IMR-90 (cell line): ENCODE data around the gene GNAS. TPM values are rescaled to one million over a fixed set of nuclear protein-coding genes. Genes with fewer than 3 reads are reported as not detected.

ENCODE experiments used
- ATAC-seq: fragments of 200-7000 bp; cut with Tn5 transposase; 2 replicates; pipeline ENCODE4 v1.9.1; 2020; ENCODE audit warnings: low read depth, mild to moderate bottlenecking, moderate library complexity
- BruUV-seq: library from RNA; stranded (reverse); fragments of 400-500 nt; replicated peaks from 2 replicates; lab custom pipeline; 2021; lab: Mats Ljungman, UMichigan
- CTCF ChIA-PET: fragments of 300-600 bp; formaldehyde crosslinking; extraction: SDS; loops from one replicate; lab custom pipeline; 2021; ENCODE audit warnings: antibody characterized with exemption; lab: Yijun Ruan, JAX
- POLR2A ChIA-PET: fragments of 300-600 bp; sonication (Branson Sonifier 250); formaldehyde crosslinking; loops from one replicate; lab custom pipeline; 2022; ENCODE audit warnings: antibody characterized with exemption; ENCODE audit not compliant: unreplicated experiment; lab: Charles Lee
- DNase-seq: peaks from one replicate; pipeline ENCODE4 v3.0.0; 2013
- H2AFZ ChIP-seq: replicated peaks from 2 replicates; pipeline ENCODE3; 2013; ENCODE audit warnings: low read length, mild to moderate bottlenecking; ENCODE audit not compliant: poor library complexity
- H2AK5ac ChIP-seq: 2 replicates; pipeline ENCODE4 v1.6.1; 2013; ENCODE audit warnings: low read depth, low read length, inconsistent platforms
- H2AK9ac ChIP-seq: replicated peaks from 2 replicates; pipeline ENCODE3; 2013; ENCODE audit warnings: mild to moderate bottlenecking, low read depth, low read length, moderate library complexity; ENCODE audit not compliant: poor library complexity
- H2BK120ac ChIP-seq: 2 replicates; pipeline ENCODE4 v1.6.1; 2013; ENCODE audit warnings: low read depth, low read length, inconsistent platforms
- H2BK15ac ChIP-seq: 3 replicates; pipeline ENCODE4 v1.6.1; 2013; ENCODE audit warnings: low read depth, low read length, inconsistent platforms
- H2BK20ac ChIP-seq: 2 replicates; pipeline ENCODE4 v1.6.1; 2013; ENCODE audit warnings: low read depth, mild to moderate bottlenecking, inconsistent platforms, low read length, moderate library complexity
- H2BK5ac ChIP-seq: 2 replicates; pipeline ENCODE4 v1.6.1; 2013; ENCODE audit warnings: mild to moderate bottlenecking, low read depth, low read length, inconsistent platforms; ENCODE audit not compliant: poor library complexity, severe bottlenecking
- H3K14ac ChIP-seq: replicated peaks from 2 replicates; pipeline ENCODE4 v1.6.1; 2013; ENCODE audit warnings: low read depth, low read length, inconsistent platforms
- H3K18ac ChIP-seq: 2 replicates; pipeline ENCODE4 v1.6.1; 2013; ENCODE audit warnings: low read depth, low read length, control low read depth
- H3K23ac ChIP-seq: 2 replicates; pipeline ENCODE4 v1.6.1; 2013; ENCODE audit warnings: low read depth, low read length, inconsistent platforms
- H3K27ac ChIP-seq: 2 replicates; pipeline ENCODE4 v1.5.1; 2013; ENCODE audit warnings: mild to moderate bottlenecking, control low read depth, low read length; ENCODE audit not compliant: insufficient read depth
- H3K27me3 ChIP-seq: 2 replicates; pipeline ENCODE4 v1.6.1; 2013; ENCODE audit warnings: low read length; ENCODE audit not compliant: control insufficient read depth, insufficient read depth
- H3K36me3 ChIP-seq: 2 replicates; pipeline ENCODE4 v1.6.1; 2013; ENCODE audit warnings: low read length, mixed read lengths; ENCODE audit not compliant: control insufficient read depth, insufficient read depth
- H3K4ac ChIP-seq: 2 replicates; pipeline ENCODE4 v1.6.1; 2013; ENCODE audit warnings: low read depth, low read length, inconsistent platforms
- H3K4me1 ChIP-seq: 2 replicates; pipeline ENCODE4 v1.6.1; 2013; ENCODE audit warnings: low read length, mixed read lengths; ENCODE audit not compliant: control insufficient read depth, insufficient read depth
- H3K4me2 ChIP-seq: 2 replicates; pipeline ENCODE4 v1.6.1; 2013; ENCODE audit warnings: low read depth, mild to moderate bottlenecking, control low read depth, low read length, moderate library complexity
- H3K4me3 ChIP-seq: 2 replicates; pipeline ENCODE4 v1.5.1; 2013; ENCODE audit warnings: low read depth, mild to moderate bottlenecking, control low read depth, low read length, moderate library complexity; ENCODE audit not compliant: insufficient read depth
- H3K56ac ChIP-seq: 2 replicates; pipeline ENCODE4 v1.6.1; 2013; ENCODE audit warnings: low read length, inconsistent platforms; ENCODE audit not compliant: insufficient read depth; ENCODE audit errors: extremely low read depth
- H3K79me1 ChIP-seq, 2 experiments: 2 replicates each; pipeline ENCODE4 v1.6.1; 2013; ENCODE audit warnings: low read length in 2 of 2, inconsistent platforms in 1 of 2, low read depth in 1 of 2
- H3K9ac ChIP-seq: 2 replicates; pipeline ENCODE4 v1.6.1; 2013; ENCODE audit warnings: low read depth, low read length, control low read depth
- H3K9me1 ChIP-seq: 2 replicates; pipeline ENCODE4 v1.6.1; 2013; ENCODE audit warnings: low read length, inconsistent platforms; ENCODE audit not compliant: insufficient read depth
- H3K9me3 ChIP-seq: 2 replicates; pipeline ENCODE4 v1.6.1; 2013; ENCODE audit warnings: low read length; ENCODE audit not compliant: control insufficient read depth, insufficient read depth
- H4K20me1 ChIP-seq: 2 replicates; pipeline ENCODE4 v1.6.1; 2013; ENCODE audit warnings: low read length, inconsistent platforms; ENCODE audit not compliant: insufficient read depth
- H4K5ac ChIP-seq: 2 replicates; pipeline ENCODE4 v1.6.1; 2013; ENCODE audit warnings: mild to moderate bottlenecking, low read depth, low read length, control low read depth
- H4K8ac ChIP-seq, 2 experiments: 2 replicates each; pipeline ENCODE4 v1.6.1; 2013; ENCODE audit warnings: low read depth in 2 of 2, low read length in 2 of 2, control low read depth in 1 of 2, inconsistent platforms in 1 of 2
- H4K91ac ChIP-seq: 2 replicates; pipeline ENCODE4 v1.6.1; 2013; ENCODE audit warnings: low read depth, low read length, inconsistent platforms; ENCODE audit not compliant: insufficient read depth
- BHLHE40 ChIP-seq: fragments of 150-350 bp; IDR thresholded peaks from 2 replicates; pipeline ENCODE4 v1.6.1; 2016; ENCODE audit warnings: mild to moderate bottlenecking, low read depth, low read length
- CEBPB ChIP-seq: IDR thresholded peaks from 2 replicates; pipeline ENCODE4 v1.6.1; 2012; ENCODE audit warnings: low read depth, low read length, improper control_type of control experiment
- CHD1 ChIP-seq: IDR thresholded peaks from 2 replicates; pipeline ENCODE4 v1.6.1; 2012; ENCODE audit warnings: low read depth, low read length, improper control_type of control experiment
- FOS ChIP-seq: fragments of 150-350 bp; IDR thresholded peaks from 2 replicates; pipeline ENCODE4 v1.6.1; 2016; ENCODE audit warnings: low read depth, low read length
- MAFK ChIP-seq: IDR thresholded peaks from 2 replicates; pipeline ENCODE4 v1.6.1; 2012; ENCODE audit warnings: low read depth, low read length, improper control_type of control experiment
- MXI1 ChIP-seq: IDR thresholded peaks from 2 replicates; pipeline ENCODE4 v1.6.1; 2012; ENCODE audit warnings: low read depth, mild to moderate bottlenecking, low read length, moderate library complexity, borderline replicate concordance
- NFE2L2 ChIP-seq: fragments of 150-350 bp; IDR thresholded peaks from 2 replicates; pipeline ENCODE4 v1.6.1; 2016; ENCODE audit warnings: low read depth, mild to moderate bottlenecking, low read length
- POLR2A ChIP-seq: IDR thresholded peaks from 2 replicates; pipeline ENCODE4 v1.6.1; 2012; ENCODE audit warnings: mild to moderate bottlenecking, low read depth, low read length
- RAD21 ChIP-seq: IDR thresholded peaks from 2 replicates; pipeline ENCODE4 v1.6.1; 2012; ENCODE audit warnings: low read length, improper control_type of control experiment
- RCOR1 ChIP-seq: IDR thresholded peaks from 2 replicates; pipeline ENCODE4 v1.6.1; 2012; ENCODE audit warnings: mild to moderate bottlenecking, low read length, improper control_type of control experiment; ENCODE audit not compliant: insufficient replicate concordance
- RFX5 ChIP-seq: IDR thresholded peaks from 2 replicates; pipeline ENCODE4 v1.8.0; 2012; ENCODE audit warnings: low read depth, mild to moderate bottlenecking, low read length, moderate library complexity
- SMC3 ChIP-seq: fragments of 150-350 bp; IDR thresholded peaks from 2 replicates; pipeline ENCODE4 v1.6.1; 2016; ENCODE audit warnings: low read depth, mild to moderate bottlenecking, antibody characterized with exemption, low read length, moderate library complexity
- whole genome bisulfite sequencing, 2 experiments: methylation state at CpG; one replicate each; pipeline versions ENCODE4 v1.1.5 to v1.1.7; 2013; ENCODE audit warnings: missing lambda C conversion rate in 2 of 2; ENCODE audit not compliant: insufficient read length in 1 of 2; ENCODE audit errors: extremely low coverage in 2 of 2; 5-methylcytosine and 5-hydroxymethylcytosine counted together
- dilution Hi-C: fragments of 300-500 bp; cut with HindIII; formaldehyde crosslinking; loops from one replicate; pipeline ENCODE4 v1.14.3; 2018; ENCODE audit warnings: low sequenced_read_pairs; ENCODE audit not compliant: unreplicated experiment
- in situ Hi-C: fragments of 300-500 bp; cut with MboI; formaldehyde crosslinking; loops from 3 replicates; pipeline ENCODE4 v1.14.3; 2019; ENCODE audit warnings: low sequenced_read_pairs, inconsistent platforms, mixed read lengths
- intact Hi-C: fragments of 100-400 bp; cut with micrococcal nuclease; formaldehyde crosslinking; loops from 2 replicates; pipeline ENCODE4 v1.10.0; 2022
- polyA plus RNA-seq, 3 experiments: library from polyadenylated mRNA; depleted of rRNA; stranded (reverse); fragments of >200 nt; gene quantifications; 2 replicates each; pipeline ENCODE4 v1.2.3, GENCODE V29; 2012; ENCODE audit warnings: low replicate concordance in 1 of 3
- total RNA-seq: library from RNA; depleted of rRNA; stranded (reverse); fragments of >200 nt; gene quantifications from 2 replicates; pipeline ENCODE4 v1.2.3, GENCODE V29; 2012
- TF ChIP-seq, protein P1 (sequence below): fragments of 150-350 bp; IDR thresholded peaks from 2 replicates; pipeline ENCODE4 v1.6.1; 2017; ENCODE audit warnings: mild to moderate bottlenecking, antibody characterized with exemption, low read length, low read depth
- TF ChIP-seq, protein P2 (sequence below): fragments of 150-350 bp; IDR thresholded peaks from 2 replicates; pipeline ENCODE4 v1.6.1; 2016; ENCODE audit warnings: low read depth, mild to moderate bottlenecking, low read length, moderate library complexity, borderline replicate concordance
- TF ChIP-seq, protein P3 (sequence below): conservative IDR thresholded peaks from 2 replicates; pipeline ENCODE4 v1.5.1; 2012; ENCODE audit warnings: mild to moderate bottlenecking, low read depth, low read length, improper control_type of control experiment

Gene GNAS
- total and polyA plus RNA-seq, 2 of the 4 experiments (the other 2 are of a cell fraction) = 397 to 1,356 TPM

DNA sequence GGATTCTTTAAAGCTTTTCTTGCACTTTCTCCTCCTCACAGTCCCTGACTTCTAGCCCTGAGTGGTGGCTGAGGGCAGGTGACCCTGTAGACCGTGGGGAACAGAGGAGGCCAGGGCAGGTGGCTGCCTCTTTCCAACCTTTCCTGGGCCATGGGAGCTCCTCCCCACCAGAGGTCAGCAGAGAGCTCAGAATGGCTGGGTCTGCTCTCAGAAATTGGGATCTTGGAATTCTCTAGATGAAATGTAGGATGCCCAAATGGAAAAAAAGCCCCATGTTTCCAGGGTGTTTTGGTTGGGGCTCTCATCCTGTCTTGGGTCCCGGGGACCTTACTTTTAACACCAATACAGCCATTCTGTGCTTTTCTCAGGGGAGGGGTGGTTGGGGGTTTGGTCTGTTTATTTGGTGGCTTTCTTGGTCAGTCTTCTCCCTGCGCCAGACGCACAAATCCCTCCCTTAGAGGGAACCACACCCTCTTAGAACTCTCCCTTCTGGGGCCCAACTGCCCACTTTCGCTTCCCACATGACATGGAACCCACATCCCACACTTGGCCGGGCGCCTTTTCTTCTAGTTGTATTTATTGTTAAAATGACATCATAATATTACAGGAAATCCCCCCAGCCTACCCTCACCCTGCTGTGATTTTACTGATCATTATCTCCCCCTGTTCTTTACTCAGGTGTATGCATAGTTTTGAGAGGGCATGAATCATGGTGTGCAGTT is 17.9 kb downstream of the GNAS start:
- Histone ChIP-seq H3K9ac (no peak overlapping the region), H3K4me1 (no peaks in the 10 kb centered on the region), H2BK5ac (no peak overlapping the region), H2BK15ac (no peak overlapping the region), H4K8ac (no peak overlapping the region), H3K56ac (no peak overlapping the region), H3K9me3 (no peaks in the 10 kb centered on the region), H4K20me1 (no peaks in the 10 kb centered on the region), H2AFZ (peak overlapping the region; percentile 45), H3K27ac (no peak overlapping the region), H2AK9ac (peak overlapping the region; percentile 67), H3K79me1 (no peaks in the 10 kb centered on the region), H3K27me3 (peaks cover 19% of the 10 kb centered on the region), H3K18ac (no peak overlapping the region), H4K5ac (no peak overlapping the region), H3K14ac (no peak overlapping the region), H3K4me2 (no peak overlapping the region), H3K23ac (no peak overlapping the region), H2BK120ac (no peak overlapping the region), H3K36me3 (no peaks in the 10 kb centered on the region), H2BK20ac (no peak overlapping the region), H2AK5ac (no peak overlapping the region), H3K4ac (no peak overlapping the region), H3K9me1 (peaks cover 3% of the 10 kb centered on the region; the same call in 1 of the 2 replicates), H3K4me3 (no peak overlapping the region), H4K91ac (no peak overlapping the region)
- ChIA-PET CTCF (interaction anchor here (0.5 to 1.1 kb wide), 7 partner anchors 12 to 586 kb away, joined by 3 to 11 read pairs (median 4); no protein-coding TSS in a partner anchor), POLR2A (no interaction called here)
- WGBS, 2 experiments = no CpG with 5 or more reads among the region's 7 CpGs
- peak; percentile 47 for DNase-seq
- in situ Hi-C loops = loop anchor here (5.0 kb wide), 1 partner anchor 357 kb away; no protein-coding TSS in a partner anchor
- intact Hi-C loops = loop anchor here (1.0 to 5.0 kb wide), 6 partner anchors 162 to 626 kb away; partner anchors contain the start of gene ATP5F1E
- BruUV-seq = no TSS peak
- dilution Hi-C loops = no loop called here
- ATAC-seq = peak; percentile 94
- TF ChIP-seq MXI1 (no peak), CEBPB (no peak), RFX5 (no peak), BHLHE40 (no peak), MAFK (no peak), RCOR1 (no peak), RAD21 (peak; percentile 94), CHD1 (no peak), POLR2A (no peak), SMC3 (peak; percentile 97), NFE2L2 (no peak), FOS (no peak)
- TF ChIP-seq, protein P1, sequence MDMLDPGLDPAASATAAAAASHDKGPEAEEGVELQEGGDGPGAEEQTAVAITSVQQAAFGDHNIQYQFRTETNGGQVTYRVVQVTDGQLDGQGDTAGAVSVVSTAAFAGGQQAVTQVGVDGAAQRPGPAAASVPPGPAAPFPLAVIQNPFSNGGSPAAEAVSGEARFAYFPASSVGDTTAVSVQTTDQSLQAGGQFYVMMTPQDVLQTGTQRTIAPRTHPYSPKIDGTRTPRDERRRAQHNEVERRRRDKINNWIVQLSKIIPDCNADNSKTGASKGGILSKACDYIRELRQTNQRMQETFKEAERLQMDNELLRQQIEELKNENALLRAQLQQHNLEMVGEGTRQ = no peak
- TF ChIP-seq, protein P2, sequence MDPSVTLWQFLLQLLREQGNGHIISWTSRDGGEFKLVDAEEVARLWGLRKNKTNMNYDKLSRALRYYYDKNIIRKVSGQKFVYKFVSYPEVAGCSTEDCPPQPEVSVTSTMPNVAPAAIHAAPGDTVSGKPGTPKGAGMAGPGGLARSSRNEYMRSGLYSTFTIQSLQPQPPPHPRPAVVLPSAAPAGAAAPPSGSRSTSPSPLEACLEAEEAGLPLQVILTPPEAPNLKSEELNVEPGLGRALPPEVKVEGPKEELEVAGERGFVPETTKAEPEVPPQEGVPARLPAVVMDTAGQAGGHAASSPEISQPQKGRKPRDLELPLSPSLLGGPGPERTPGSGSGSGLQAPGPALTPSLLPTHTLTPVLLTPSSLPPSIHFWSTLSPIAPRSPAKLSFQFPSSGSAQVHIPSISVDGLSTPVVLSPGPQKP = no peak
- TF ChIP-seq, protein P3, sequence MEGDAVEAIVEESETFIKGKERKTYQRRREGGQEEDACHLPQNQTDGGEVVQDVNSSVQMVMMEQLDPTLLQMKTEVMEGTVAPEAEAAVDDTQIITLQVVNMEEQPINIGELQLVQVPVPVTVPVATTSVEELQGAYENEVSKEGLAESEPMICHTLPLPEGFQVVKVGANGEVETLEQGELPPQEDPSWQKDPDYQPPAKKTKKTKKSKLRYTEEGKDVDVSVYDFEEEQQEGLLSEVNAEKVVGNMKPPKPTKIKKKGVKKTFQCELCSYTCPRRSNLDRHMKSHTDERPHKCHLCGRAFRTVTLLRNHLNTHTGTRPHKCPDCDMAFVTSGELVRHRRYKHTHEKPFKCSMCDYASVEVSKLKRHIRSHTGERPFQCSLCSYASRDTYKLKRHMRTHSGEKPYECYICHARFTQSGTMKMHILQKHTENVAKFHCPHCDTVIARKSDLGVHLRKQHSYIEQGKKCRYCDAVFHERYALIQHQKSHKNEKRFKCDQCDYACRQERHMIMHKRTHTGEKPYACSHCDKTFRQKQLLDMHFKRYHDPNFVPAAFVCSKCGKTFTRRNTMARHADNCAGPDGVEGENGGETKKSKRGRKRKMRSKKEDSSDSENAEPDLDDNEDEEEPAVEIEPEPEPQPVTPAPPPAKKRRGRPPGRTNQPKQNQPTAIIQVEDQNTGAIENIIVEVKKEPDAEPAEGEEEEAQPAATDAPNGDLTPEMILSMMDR = peak; percentile 92
